NCI-H146 (cell line): Measurements from ENCODE around the gene TUFM.
"Not testable (repeated sequence)": the region's sequence is repeated elsewhere in the genome, so short reads cannot be mapped to it uniquely, and the experiment has no call there.

Experiments
- DNase-seq: peaks from one replicate; lab custom pipeline; 2025; lab: John Stamatoyannopoulos, UW

TUFM gene

DNA sequence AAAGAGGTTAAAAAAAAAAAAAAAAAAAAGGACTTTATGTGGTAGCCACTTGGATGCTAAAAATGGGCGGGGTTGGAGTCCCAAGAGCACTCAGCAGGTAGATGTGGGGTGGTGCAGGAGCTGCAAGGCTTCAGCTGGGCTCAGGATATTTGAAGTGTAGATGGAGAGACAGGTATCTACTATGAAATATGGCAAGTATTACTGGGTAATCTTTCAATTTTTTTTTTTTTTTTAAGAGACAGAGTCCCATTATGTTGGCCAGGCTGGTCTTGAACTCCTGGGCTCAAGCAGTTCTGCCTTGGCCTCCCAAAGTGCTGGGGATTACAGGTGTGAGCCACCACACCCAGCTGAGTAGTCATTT, 7.6 kb downstream of the TUFM start:
- DNase-seq, result no peak

DNA sequence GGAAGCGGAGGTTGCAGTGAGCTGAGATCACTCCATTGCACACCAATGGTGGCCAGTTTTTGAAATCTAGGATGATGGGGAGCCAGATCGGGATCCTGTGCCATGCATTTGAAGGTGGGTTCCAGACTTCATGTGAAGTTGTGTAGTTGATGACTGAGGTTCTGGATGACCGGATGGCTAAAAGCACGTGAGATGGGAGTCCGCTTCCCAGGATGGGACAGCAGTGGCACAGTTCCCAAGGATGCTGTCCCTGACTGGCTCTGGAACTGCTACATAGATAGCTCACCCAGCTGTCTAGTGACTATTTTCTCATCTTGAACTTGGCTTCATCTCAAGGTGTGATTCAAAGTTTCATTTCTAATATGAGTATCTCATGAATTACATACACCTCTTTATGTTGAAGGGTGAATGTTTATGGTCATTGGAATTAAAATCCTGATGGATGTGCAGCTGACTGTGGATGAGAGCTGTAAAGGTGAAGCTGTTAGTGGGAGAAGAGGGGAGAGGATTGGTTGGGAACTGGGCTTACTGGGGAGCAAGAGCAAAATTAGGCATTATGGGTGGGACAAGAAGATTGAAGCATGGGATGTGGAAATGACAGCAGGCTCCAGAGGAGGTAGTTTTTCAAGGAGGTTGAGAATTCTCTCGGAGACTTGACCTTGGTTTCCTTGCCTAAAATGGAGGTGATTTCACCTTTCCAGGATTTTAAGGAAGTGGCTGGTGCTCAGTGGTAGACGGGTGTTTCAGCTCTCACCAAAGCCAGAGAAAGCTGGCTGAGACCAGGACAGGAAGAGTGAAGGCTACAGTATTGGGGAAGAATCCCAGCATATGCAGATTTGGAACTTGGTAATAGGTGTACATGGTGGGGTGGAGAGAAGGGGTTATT, 8.2 kb downstream of the TUFM start:
- DNase-seq, result no peak

DNA sequence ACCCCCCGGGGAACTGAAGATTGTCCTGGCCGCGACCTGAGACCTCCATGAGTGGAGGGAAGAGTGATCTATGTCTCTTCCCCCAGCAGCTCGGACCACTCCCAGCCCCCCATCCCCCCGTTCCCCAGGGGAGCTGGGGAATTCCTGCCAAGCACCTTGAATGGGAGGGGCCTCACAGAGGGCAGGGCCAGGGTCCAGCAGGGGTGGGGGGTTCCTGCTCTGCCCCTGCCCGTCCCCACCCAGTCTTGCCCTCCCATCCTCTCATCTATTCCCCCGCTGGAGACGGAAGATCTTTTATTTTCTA, 9.4 kb downstream of the TUFM start:
- DNase-seq, result no peak

DNA sequence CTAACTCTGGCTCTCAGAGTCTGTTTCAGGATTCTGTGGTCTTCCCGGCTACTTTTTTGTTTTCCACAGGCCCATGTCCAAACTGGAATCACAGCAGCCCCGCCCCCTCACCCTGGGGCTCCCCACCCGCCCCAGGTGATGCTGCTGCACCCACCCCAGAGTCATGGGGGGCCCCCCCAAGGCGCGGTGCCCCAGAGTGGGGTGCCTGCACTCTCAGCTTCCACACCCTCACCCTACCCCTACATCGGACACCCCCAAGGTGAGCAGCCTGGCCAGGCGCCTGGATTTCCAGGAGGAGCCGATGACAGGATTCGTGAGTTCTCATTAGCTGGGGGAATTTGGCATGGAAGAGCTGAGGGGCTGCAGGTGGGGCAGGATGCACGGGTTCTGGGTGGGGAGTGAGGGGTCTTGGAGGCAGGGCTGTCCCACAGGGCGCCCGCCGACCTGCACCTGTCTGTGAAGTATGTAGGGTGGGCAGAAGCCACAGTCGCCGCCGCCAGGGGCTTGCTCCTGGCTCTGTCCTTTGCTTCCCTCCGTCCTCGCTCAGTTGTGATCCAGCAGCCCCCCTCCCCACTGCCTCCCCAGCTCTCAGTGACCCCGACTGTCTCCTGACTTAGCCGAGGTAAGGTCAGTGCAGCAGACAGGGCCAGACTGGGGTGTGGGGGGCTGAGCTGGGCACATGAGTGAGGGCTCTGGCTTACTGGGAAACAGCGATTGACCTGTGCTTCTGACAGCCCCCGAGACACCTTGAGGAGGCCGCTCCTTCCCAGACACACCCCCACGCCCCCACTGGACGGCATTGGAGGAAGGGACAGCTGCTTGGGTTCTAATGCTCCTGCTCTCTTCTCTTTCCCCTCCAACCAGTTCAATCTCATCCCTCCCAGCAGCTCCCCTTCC, 10.0 kb downstream of the TUFM start:
- DNase-seq, result no peak

DNA sequence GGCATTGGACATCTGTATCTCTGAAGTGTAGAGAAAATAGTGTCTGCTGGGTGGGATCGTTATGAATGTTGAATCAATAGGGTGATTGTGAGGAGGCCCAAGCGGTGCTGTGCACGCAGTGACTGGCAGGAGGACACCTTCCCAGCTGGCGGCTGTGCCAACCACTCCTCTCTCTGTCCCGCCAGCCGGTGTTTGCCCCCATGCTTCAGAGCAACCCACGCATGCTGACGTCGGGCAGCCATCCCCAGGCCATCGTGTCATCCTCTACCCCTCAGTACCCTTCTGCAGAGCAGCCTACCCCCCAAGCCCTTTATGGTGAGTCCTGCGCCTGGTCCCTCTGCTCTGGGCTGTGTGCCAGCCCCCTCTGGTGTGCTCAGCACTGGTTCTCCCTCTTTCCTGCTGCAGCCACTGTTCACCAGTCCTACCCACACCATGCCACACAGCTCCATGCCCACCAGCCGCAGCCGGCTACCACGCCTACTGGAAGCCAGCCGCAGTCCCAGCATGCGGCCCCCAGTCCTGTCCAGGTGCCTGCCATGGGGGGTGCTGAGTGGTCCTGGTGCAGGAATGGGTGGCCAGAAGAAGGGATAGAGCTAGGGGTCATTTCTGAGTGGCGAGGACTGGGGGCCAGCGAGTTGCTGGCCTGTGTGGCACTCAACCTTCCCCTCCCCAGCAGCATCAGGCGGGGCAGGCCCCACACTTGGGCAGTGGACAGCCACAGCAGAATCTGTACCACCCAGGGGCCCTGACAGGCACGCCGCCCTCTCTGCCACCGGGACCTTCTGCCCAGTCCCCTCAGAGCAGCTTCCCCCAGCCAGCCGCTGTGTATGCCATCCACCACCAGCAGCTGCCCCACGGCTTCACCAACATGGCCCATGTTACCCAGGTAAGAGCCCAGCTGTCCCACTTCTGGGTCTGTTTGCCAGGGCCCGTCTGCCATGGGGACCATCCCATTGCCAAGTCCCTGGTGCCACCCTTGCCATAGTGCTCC, 11.0 kb downstream of the TUFM start:
- no peak for DNase-seq

DNA sequence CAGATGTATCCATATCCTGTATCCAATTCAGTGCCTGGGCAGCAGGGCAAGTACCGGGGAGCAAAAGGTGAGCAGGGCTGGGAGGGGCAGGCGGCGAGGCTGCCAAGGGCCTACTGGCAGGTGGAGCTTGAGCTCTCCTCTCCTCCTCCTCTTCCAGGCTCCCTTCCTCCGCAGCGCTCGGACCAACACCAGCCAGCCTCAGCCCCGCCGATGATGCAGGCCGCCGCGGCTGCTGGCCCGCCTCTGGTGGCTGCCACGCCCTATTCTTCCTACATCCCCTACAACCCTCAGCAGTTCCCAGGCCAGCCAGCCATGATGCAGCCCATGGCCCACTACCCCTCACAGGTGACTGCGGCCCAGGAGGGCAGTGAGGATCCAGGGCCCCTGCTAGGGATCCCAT, 11.8 kb downstream of the TUFM start:
- DNase-seq, result no peak

DNA sequence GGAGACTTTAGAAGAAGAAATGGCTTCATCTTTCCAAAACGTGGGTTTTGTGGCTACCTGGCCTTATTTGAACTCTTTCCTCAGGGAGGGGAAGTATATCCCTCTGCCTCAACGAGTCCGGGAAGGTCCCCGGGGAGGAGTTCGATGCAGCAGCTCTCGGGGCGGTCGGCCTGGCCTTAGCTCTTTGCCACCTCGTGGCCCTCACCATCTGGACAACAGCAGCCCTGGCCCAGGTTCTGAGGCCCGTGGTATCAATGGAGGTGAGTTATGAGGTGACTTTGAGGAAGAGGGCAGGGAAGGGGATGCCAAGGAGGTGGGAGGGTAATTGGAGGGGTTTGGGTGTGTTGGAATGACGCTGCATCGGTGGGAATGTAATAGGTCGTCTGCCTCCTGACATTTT, 15.6 kb downstream of the TUFM start:
- no peak for DNase-seq

DNA sequence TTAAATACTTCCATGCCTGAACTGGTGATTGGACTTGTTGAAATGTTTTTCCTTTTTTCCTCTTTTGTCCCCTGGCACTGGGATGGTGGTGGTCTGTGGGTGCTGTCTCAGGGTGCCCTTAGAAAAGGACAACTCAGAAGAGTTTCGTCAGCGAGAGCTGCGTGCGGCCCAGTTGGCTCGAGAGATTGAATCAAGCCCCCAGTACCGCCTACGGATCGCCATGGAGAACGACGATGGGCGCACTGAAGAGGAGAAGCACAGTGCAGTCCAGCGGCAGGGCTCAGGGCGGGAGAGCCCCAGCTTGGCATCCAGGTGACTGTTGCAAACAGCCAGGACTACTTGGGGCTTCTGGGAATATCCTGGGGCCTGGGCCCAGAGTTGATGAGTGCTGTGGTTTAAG, 16.4 kb downstream of the TUFM start:
- DNase-seq, result no peak

DNA sequence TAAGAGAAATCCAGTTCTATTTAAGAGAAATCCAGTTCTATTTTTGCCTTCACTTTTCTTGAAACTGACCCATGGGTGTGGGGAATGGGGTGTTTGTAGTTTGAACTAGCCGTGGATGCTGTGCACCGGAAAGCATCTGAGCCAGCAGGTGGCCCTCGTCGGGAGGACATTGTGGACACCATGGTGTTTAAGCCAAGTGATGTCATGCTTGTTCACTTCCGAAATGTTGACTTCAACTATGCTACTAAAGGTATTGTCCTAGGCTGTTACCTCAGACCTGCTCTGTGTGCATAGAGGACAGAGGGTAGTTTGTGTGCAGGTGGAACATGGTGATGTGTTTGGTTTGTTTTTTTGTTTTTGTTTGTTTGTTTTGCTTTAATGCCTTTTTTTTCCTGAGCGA, 20.0 kb downstream of the TUFM start:
- DNase-seq, result no peak

DNA sequence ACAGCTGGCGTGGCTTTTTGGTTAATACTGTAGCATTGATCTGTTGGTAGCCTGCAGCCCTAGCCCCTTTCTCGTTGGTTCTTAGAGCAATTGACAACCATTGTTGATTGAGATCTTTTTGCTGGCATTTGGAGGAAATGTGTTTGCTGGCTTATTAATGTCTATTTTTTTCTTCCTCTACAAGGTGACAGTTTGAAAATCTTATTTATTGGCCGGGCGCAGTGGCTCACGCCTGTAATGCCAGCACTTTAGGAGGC, 21.5 kb downstream of the TUFM start:
- no peak for DNase-seq

DNA sequence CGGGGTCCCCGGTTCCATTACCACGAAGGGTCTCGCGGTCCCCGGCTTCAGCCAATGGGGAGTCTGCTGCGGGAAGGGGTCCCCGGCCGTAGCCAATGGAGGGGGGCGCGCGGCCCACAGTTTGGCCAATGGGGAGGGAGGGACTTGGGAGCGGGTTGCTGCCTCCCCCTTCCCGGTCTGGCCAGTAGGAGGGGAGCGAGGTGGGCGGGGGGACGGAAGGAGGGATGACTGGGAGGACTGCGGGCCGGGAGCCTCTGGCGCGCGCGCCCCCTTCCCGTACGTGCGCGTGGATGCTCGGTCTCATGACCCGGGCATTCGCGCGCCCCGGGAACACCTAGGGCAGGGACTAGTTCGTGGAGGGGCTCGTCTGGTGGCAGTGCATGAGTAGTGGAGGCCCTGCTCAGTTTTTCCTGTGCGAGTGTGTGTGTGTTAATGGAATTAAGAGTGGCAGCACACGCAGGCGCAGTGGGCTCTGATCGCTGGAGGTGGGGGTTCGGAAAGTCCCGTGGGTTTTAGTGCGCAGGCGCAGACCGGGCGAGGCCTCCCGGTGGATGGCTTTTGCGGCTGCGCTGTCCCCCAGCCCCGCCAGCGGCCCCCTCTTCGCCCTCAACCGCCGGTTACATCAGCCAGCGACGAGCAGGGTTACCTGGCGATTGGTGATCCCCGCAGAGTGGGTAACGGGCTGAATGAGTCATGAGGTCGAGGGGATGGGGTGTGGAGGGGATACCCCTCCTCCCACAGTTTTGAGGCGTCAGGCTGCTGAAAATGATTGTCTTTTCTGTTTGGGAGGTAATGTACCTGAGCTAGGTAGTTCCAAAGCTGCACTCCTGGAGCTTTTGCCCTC, 22.1 kb downstream of the TUFM start:
- peak; percentile 99 for DNase-seq

DNA sequence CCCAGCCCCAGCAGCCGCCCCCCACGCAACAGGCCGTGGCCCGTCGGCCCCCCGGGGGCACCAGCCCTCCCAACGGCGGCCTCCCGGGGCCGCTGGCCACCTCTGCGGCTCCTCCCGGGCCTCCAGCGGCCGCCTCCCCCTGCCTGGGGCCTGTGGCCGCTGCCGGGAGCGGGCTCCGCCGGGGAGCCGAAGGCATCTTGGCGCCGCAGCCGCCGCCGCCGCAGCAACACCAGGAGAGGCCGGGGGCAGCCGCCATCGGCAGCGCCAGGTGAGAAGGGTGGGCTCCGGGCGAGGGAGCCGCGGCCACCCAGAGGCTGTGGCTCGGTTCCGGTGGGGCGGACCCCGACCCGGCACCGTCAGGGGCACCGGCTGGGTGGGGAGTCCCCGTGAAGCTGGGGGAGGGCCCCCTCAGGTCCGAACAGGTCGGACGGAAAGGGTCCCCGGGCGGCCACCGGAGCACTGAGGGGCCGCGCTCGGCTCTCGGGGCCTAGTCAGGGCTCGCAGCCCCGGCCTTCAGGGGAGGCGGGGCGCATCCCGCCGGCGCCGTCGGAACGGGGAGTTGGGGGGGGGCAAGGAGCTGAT, 22.8 kb downstream of the TUFM start:
- DNase-seq, result no peak

DNA sequence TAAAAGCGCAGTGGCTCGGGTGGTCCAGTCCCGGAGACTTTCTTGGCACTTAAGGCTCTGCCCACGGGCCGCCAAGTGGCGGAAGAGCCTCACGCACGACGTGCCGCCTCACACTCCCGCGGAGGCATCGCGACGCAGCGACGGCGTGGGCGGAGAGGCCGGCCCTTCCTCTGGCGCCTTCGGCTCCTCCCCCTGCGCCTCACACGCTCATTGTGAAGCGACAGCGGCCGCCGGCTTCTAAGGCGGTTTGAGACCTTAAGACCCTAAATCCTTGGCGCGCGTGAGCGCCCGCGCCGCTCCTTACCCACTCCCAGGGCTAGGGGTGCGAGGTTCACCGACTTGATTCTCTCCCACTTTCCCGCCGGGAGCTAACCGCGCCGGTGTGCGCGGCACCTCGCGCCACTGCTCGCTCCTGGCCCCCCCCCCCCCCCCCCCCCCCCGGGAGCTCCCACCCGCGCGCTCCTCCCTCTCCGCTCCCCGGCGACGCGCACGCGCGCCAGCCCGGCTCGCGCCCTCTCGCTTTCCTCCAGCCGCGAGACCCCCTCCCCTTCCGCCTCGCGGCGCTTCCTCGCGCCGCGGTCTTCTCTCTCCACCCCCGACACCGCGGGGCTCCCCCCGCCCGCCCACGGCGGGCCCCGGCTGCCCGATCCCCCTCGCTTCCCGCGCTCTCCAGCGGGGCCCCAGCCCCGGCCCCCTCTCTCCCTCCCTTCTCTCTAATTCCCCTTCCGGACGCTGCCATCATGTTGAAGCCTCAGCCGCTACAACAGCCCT, 23.4 kb downstream of the TUFM start, which contains the start of gene ATXN2L:
Gene ATXN2L, plus strand, starts transcription at position 480 of the 771 bp plus-strand sequence. Its CDS starts 261 bp downstream, at position 741.
- DNase-seq, result peak; percentile 96

DNA sequence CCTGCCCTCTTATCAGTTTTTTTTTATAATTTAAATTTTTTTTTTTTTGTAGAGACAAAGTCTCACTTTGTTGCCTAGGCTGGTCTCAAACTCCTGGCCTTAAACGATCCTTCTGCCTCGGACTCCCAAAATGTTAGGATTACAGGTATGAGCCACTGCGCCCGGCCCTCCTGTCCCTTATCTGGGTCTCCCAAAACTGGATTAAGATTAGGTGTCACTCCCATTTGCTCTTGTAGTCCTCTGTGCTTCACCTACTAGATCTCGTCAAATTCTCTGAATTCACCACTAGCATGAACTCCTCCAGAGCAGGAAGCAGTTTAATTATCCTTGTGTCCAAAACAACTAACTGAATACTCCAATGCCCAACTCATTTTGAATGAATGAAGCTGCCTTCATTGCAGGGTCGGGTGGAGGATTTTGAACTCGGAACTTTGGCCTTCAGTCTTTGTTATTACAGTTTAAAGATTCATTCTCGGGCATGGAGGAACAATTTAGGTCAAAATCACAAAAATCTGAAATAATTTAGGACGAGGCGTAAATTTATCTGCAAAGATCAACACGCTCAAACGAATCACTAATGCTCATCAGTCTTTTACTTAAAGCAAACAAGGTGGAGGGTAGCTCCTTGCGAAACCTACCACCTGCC, 24.2 kb downstream of the TUFM start:
- no peak for DNase-seq

DNA sequence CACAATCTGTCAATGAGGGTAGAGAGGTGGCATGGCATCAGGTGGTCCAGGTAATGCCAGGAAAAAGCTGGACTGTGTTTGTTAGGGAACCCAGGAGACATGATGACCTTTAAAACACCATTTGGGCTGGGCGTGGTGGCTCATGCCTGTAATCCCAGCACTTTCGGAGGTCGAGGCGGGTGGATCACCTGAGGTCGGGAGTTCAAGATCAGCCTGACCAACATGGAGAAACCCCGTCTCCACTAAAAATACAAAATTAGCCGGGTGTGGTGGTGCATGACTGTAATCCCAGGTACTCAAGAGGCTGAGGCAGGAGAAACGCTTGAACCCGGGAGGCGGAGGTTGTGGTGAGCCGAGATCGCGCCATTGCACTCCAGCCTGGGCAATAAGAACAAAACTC, 25.6 kb downstream of the TUFM start:
- DNase-seq, result not testable (repeated sequence)

DNA sequence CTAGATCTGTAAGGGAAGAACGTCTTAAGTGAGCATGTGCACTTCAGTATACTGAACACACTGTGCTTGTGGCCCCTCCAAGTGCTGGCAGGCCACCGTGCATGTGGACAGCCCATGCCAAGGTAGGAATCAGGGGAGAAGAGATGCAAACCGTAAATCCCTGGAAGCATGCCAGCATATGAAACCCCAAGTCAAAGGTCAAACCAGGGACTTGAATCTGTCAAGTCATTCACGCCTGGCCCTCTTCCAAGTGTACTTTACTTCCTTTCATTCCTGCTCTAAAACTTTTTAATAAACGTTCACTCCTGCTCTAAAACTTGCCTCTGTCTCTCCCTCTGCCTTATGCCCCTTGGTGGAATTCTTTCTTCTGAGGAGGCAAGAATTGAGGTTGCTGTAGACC, 26.1 kb downstream of the TUFM start:
- DNase-seq, result no peak

DNA sequence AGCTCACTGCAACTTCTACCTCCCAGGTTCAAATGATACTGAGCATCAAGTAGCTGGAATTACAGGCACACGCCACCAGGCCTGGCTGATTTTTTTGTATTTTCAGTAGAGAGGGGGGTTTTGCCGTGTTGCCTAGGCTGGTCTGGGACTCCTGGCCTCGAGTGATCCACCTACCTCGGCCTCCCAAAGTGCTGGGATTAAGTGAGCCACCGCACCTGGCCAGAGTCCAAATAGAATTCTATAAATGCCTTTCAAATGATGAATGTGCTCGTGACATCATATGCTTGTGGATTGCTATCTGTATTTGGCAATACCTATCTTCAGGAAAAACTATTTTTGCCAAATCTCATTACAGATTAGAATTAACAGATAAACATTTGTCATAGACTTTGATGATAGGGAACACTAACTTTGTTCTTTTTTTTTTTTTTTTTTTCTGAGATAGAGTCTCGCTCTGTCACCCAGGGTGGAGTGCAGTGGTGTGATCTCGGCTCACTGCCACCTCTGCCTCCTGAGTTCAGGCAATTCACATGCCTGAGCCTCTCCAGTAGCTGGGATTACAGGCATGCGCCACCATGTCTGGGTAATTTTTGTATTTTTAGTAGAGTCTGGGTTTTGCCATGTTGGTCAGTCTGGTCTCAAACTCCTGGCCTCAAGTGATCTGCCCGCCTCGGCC, 38.6 kb downstream of the TUFM start:
- DNase-seq, result not testable (repeated sequence)

DNA sequence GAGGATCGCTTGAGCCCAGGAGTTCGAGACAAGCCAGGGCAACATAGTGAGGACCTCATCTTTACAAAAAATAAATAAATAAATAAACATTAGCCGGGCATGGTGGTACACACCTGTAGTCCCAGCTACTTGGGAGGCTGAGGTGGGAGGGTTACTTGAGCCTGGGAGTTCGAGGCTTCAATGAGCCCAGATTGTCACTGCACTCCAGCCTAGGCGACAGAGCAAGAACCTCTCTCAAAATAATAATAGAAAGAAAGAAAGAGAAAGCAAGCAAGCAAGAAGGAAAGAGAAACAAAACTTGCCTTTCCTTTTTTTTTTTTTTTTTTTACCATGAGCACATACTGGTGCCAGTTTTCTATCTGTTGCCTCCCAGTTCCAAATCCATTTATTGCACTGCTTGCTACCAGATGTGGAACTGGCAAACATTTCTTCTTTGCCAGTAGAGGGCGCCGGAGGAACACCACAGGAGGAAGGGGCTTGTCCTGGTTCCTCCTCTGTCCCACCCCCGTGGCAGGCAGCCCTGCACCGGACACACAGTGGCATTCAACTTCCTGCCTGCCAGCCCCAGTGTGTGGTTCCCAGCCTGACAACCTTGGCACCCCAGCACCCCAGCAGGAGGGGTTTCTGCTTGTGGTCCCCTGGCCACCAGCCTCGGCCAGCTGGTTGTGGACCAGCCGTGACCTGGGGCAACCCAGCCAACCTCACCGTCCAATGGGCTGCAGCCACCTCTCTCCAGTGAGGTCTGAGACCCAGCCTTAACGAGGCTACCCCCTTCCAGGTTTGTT, 43.7 kb downstream of the TUFM start:
- not testable (repeated sequence) for DNase-seq
